ENCODE measurements around the gene TCF7L2. TPM values are rescaled to one million over a fixed set of nuclear protein-coding genes. Genes with fewer than 3 reads are reported as not detected.
"Not testable (repeated sequence)": the region's sequence is repeated elsewhere in the genome, so short reads cannot be mapped to it uniquely, and the experiment has no call there.

Gene TCF7L2
- total RNA-seq, 1 donor from 2014 or later, result 109 TPM

GRCh38 chr10:113103131-113103840 is 153.2 kb downstream of the TCF7L2 start:
- H3K9me3 Mint-ChIP-seq (ENCODE audit: low read depth), result no peaks in the 10 kb centered on the region
- DNase-seq (ENCODE audit: low spot score, unreplicated experiment), result no peak
- H3K36me3 Mint-ChIP-seq (ENCODE audit: insufficient read depth), result peaks cover 22% of the 10 kb centered on the region
- H3K27me3 Mint-ChIP-seq, result no peaks in the 10 kb centered on the region
- H3K27ac Mint-ChIP-seq, result peak overlapping the region; percentile 81
- H3K4me1 Mint-ChIP-seq (ENCODE audit: low read depth), result peaks cover 43% of the 10 kb centered on the region
- TF ChIP-seq, protein P1, sequence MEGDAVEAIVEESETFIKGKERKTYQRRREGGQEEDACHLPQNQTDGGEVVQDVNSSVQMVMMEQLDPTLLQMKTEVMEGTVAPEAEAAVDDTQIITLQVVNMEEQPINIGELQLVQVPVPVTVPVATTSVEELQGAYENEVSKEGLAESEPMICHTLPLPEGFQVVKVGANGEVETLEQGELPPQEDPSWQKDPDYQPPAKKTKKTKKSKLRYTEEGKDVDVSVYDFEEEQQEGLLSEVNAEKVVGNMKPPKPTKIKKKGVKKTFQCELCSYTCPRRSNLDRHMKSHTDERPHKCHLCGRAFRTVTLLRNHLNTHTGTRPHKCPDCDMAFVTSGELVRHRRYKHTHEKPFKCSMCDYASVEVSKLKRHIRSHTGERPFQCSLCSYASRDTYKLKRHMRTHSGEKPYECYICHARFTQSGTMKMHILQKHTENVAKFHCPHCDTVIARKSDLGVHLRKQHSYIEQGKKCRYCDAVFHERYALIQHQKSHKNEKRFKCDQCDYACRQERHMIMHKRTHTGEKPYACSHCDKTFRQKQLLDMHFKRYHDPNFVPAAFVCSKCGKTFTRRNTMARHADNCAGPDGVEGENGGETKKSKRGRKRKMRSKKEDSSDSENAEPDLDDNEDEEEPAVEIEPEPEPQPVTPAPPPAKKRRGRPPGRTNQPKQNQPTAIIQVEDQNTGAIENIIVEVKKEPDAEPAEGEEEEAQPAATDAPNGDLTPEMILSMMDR (IDR thresholded peaks at IDR 0.05; ENCODE audit: unreplicated experiment), result no peak
- no peak overlapping the region for H3K4me3 Mint-ChIP-seq (ENCODE audit: low read depth)

DNA sequence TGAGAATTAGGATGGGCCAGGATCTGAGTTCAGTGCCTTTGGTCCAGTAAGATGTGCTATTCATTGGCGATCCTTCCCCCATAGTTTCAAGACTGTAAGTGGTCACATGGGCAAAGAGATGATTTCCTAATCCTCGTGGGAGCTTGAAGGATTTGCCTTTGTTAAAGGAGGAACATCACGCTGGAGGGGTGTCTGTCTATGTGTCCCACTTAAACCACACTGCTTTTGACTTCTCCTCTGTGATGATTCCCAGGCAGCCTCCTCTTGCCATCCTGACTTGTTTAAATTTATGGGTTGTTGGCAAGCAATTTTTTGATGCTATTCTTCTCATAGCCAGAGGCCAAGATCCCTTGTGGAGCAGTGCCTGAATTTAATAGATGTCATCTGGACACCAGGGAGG is 154.0 kb downstream of the TCF7L2 start:
- TF ChIP-seq, protein P1 (IDR thresholded peaks at IDR 0.05; ENCODE audit: unreplicated experiment), result no peak
- H3K36me3 Mint-ChIP-seq (ENCODE audit: insufficient read depth), result peaks cover 23% of the 10 kb centered on the region
- no peak overlapping the region for H3K4me3 Mint-ChIP-seq (ENCODE audit: low read depth)
- DNase-seq (ENCODE audit: low spot score, unreplicated experiment), result no peak
- H3K9me3 Mint-ChIP-seq (ENCODE audit: low read depth), result no peaks in the 10 kb centered on the region
- no peaks in the 10 kb centered on the region for H3K27me3 Mint-ChIP-seq
- peak overlapping the region; percentile 56 for H3K27ac Mint-ChIP-seq
- H3K4me1 Mint-ChIP-seq (ENCODE audit: low read depth), result peaks cover 43% of the 10 kb centered on the region

DNA sequence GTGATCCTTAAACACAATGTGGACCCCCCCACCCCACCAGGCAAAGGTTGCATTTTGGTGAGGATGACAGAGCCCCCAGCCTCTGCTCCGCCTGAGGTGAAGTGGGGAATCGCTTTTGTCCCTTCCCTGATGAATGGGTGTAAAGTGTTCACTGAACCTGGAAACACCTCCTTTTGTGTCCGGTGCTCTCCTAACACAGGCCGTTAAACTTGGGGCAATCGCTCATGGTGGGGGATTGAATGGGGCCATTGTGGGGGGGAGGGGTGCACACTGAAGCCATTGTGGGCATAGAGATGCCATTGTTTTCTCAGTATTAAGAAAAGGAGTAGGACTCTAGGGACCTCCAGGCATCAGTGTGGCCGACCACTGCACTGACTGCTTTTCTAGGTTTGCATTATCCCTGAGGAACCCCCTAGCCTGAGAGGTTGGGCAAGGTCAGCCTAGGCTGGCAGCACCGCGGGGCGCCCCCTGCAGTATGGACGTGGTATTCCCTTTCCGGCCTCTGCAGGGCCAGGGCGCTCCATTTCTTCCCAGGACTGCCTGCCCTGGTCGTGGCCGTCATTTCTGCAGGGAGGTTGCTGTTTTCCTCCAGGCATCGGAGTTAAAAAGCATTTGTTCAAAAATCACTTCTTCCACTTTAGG is 158.3 kb downstream of the TCF7L2 start:
- H3K9me3 Mint-ChIP-seq (ENCODE audit: low read depth), result no peaks in the 10 kb centered on the region
- H3K4me1 Mint-ChIP-seq (ENCODE audit: low read depth), result peaks cover 41% of the 10 kb centered on the region
- DNase-seq (ENCODE audit: low spot score, unreplicated experiment), result peak; percentile 42
- H3K4me3 Mint-ChIP-seq (ENCODE audit: low read depth), result no peak overlapping the region
- TF ChIP-seq, protein P1 (IDR thresholded peaks at IDR 0.05; ENCODE audit: unreplicated experiment), result peak; percentile 60
- peaks cover 15% of the 10 kb centered on the region for H3K36me3 Mint-ChIP-seq (ENCODE audit: insufficient read depth)
- H3K27ac Mint-ChIP-seq, result peak overlapping the region; percentile 74
- H3K27me3 Mint-ChIP-seq, result no peaks in the 10 kb centered on the region

GRCh38 chr10:113108948-113109347 is 158.9 kb downstream of the TCF7L2 start:
- H3K27ac Mint-ChIP-seq, result peak overlapping the region; percentile 74
- DNase-seq (ENCODE audit: low spot score, unreplicated experiment), result no peak
- H3K36me3 Mint-ChIP-seq (ENCODE audit: insufficient read depth), result peaks cover 15% of the 10 kb centered on the region
- peaks cover 44% of the 10 kb centered on the region for H3K4me1 Mint-ChIP-seq (ENCODE audit: low read depth)
- no peaks in the 10 kb centered on the region for H3K27me3 Mint-ChIP-seq
- no peaks in the 10 kb centered on the region for H3K9me3 Mint-ChIP-seq (ENCODE audit: low read depth)
- TF ChIP-seq, protein P1 (IDR thresholded peaks at IDR 0.05; ENCODE audit: unreplicated experiment), result no peak
- H3K4me3 Mint-ChIP-seq (ENCODE audit: low read depth), result no peak overlapping the region

- H3K9me3 Mint-ChIP-seq (ENCODE audit: low read depth); H3K27ac Mint-ChIP-seq; H3K4me3 Mint-ChIP-seq (ENCODE audit: low read depth); DNase-seq (ENCODE audit: low spot score, unreplicated experiment); H3K27me3 Mint-ChIP-seq: not testable (repeated sequence)
- peaks cover 15% of the 10 kb centered on the region for H3K36me3 Mint-ChIP-seq (ENCODE audit: insufficient read depth)
- peaks cover 47% of the 10 kb centered on the region for H3K4me1 Mint-ChIP-seq (ENCODE audit: low read depth)
Measured at GRCh38 chr10:113109482-113109881, 159.4 kb downstream of the TCF7L2 start.
